Astrocyte of the cerebellum (primary cell): ENCODE data around the gene CCDC178.
"Not testable (repeated sequence)": the region's sequence is repeated elsewhere in the genome, so short reads cannot be mapped to it uniquely, and the experiment has no call there.

ENCODE experiments used
- DNase-seq: peaks from one replicate; pipeline ENCODE4 v3.0.0-alpha.2; 2011; ENCODE audit warnings: low read depth
- H3K4me3 ChIP-seq: 2 replicates; pipeline ENCODE4 v1.5.1; 2011; ENCODE audit warnings: mild to moderate bottlenecking, low read depth, low read length, moderate library complexity
- in situ Hi-C: cut with HindIII; loops from 2 replicates; pipeline ENCODE4 v1.10.0; 2017; ENCODE audit warnings: low sequenced_read_pairs
- TF ChIP-seq, protein P1 (sequence below): IDR thresholded peaks from 2 replicates; pipeline ENCODE4 v1.5.1; 2012; ENCODE audit warnings: low read length, low read depth, moderate library complexity, mild to moderate bottlenecking; ENCODE audit errors: missing control alignments

Gene CCDC178

DNA sequence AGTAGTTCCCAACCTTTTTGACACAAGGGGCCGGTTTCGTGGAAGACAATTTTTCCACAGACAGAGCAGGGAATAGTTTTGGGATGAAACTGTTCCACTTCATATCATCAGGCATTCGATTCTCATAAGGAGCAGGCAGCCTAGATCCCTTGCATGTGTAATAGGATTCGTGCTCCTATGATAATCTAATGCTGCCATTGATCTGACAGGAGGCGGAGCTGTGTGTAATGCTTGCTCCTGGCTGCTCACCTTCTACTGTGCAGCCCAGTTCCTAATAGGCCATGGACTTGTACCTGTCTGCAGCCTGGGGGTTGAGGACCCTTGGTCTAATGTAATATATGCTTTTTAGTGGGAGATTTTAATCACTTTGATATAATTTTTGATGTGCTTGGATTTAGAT lies 479.0 kb downstream of the CCDC178 start:
- DNase-seq: no peak
- no peak overlapping the region for H3K4me3 ChIP-seq
- in situ Hi-C loops: no loop called here
- TF ChIP-seq, protein P1, sequence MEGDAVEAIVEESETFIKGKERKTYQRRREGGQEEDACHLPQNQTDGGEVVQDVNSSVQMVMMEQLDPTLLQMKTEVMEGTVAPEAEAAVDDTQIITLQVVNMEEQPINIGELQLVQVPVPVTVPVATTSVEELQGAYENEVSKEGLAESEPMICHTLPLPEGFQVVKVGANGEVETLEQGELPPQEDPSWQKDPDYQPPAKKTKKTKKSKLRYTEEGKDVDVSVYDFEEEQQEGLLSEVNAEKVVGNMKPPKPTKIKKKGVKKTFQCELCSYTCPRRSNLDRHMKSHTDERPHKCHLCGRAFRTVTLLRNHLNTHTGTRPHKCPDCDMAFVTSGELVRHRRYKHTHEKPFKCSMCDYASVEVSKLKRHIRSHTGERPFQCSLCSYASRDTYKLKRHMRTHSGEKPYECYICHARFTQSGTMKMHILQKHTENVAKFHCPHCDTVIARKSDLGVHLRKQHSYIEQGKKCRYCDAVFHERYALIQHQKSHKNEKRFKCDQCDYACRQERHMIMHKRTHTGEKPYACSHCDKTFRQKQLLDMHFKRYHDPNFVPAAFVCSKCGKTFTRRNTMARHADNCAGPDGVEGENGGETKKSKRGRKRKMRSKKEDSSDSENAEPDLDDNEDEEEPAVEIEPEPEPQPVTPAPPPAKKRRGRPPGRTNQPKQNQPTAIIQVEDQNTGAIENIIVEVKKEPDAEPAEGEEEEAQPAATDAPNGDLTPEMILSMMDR: no peak

DNA sequence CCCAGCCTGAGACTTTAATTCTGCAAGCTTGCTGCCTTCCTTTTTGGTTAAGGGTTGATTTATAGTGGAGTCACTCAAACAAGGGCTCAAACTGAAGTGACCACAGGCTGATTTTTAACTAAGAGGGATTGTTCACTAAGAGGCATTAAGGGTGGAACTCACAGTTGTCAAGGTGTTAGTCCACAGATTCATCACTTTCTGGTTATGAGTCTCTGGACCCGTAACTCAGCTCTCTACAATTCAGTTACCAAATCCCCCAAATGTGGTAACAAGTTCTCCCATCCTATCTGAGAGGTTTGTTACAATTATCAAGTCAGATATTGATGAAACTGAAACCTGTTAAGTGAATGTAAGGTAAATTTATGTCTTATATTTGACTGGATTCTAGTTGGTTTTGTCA lies 481.8 kb downstream of the CCDC178 start:
- no peak overlapping the region for H3K4me3 ChIP-seq
- in situ Hi-C loops: no loop called here
- TF ChIP-seq, protein P1: no peak
- no peak for DNase-seq

DNA sequence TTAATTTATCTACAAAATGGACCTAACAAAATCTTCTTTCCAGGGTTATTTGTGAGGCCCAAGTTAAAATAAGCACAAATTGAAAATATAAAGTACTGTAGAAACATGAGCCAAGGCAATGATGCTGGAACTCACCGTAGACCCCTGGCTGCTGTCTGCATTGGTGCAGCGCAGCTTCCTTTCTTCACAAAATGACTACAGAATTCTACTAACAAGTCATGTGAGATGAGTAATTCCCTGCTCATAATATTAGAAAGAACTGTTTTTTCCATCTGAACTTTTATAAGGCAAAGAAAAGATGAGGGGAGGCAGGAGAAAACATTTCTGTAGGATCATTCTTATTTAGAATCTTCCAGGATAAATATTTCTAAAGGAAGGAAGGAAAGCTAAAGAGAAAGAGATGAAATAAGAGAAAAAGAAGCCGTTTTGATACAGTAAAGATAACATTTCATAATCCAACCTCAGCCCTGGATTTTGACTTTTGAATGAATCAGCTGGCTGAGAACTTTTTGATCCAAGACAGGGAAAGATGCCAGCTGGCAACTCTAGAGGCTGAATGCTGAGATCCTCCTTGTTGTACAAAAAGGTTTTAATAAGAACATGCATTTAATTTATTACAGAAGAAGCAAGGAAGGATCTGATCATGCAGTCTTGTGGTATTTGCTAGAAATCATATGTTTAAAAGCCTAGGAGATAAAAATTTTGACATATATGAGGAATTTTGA lies 483.8 kb downstream of the CCDC178 start:
- in situ Hi-C loops: no loop called here
- TF ChIP-seq, protein P1: peak; percentile 83
- DNase-seq: peak; percentile 81
- no peak overlapping the region for H3K4me3 ChIP-seq

DNA sequence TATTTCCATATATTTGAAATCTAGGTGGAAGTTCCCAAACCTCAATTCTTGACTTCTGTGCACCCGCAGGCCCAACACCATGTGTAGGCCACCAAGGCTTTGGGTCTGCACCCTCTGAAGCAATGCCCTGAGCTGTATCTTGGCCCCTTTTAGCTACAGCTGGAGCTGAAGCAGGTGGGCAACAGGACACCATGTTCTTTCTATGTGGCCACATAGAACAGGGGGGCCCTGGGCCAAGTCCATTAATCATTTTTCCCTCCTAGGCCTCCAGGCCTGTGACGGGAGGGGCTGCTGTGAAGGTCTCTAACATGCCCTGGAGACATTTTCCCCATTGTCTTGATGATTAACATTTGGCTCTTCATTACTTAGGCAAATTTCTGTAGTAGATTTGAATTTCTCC lies 488.2 kb downstream of the CCDC178 start:
- in situ Hi-C loops, DNase-seq, H3K4me3 ChIP-seq: not testable (repeated sequence)

DNA sequence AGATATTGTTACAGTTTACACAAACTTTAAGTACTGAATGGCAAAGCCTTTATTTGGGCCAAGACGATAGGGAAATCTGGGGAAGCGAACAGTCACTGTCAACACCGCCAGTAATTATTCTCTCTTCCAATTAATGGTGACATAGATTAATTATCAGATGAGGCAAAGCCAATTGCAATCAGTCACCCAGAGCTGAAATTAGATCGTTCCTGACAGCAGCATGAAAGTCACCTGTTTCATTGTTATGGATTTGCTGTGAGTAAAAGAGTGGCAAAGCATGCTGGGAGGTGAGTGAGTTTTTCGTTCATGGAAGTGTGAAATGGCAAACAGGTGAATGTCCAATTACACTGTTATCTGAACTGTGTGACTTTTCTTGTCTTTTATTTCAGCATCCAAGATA lies 502.9 kb downstream of the CCDC178 start:
- DNase-seq: no peak
- in situ Hi-C loops: no loop called here
- TF ChIP-seq, protein P1: no peak
- H3K4me3 ChIP-seq: no peak overlapping the region

DNA sequence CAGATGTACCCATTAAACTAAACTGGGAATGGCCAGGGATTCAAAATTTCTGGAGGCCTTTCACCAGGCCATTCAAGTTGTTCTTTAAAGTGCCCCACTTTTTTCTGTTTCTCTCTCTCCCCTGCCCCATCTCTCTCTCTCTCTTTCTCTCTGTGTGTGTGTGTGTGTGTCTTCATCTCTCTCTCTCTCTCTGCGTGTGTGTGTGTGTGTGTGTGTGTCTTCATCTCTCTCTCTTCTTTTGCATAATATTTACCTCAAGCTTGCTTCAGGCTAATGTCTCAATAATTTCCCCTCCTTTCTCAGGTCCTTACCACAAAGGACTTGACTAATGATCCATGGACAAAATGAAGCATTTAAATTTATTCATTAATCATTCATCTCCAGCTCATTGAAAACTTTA lies 503.5 kb downstream of the CCDC178 start:
- TF ChIP-seq, protein P1: no peak
- no peak for DNase-seq
- no peak overlapping the region for H3K4me3 ChIP-seq
- in situ Hi-C loops: no loop called here

DNA sequence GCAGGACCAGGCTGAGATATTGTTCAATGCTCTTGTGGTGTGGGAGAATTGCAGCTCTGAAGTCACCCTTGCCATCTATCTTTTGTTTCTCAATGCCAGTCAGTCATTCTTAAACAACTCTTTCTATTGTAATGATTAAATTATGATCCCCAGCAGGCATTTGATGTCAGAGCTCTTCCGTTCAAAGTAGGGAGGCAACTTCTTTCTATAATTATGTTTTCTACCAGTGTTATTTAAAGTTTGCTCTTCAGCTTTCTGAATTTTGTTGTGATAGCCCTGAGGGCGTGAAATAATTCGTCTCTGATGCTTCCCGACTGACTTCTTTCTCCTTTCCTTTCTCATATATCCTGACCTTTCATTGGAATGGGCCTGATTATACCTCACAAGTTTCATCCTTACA lies 506.3 kb downstream of the CCDC178 start:
- TF ChIP-seq, protein P1: no peak

More for the DNA sequence above, 506.3 kb downstream of the CCDC178 start:
- DNase-seq: no peak
- in situ Hi-C loops: no loop called here
- H3K4me3 ChIP-seq: no peak overlapping the region
